IMR-90 (cell line): Measurements from ENCODE around the gene ZNF831. TPM values are rescaled to one million over a fixed set of nuclear protein-coding genes. Genes with fewer than 3 reads are reported as not detected.

ENCODE experiments used
- ATAC-seq: fragments of 200-7000 bp; cut with Tn5 transposase; 2 replicates; pipeline ENCODE4 v1.9.1; 2020; ENCODE audit warnings: low read depth, mild to moderate bottlenecking, moderate library complexity
- BruUV-seq: library from RNA; stranded (reverse); fragments of 400-500 nt; replicated peaks from 2 replicates; lab custom pipeline; 2021; lab: Mats Ljungman, UMichigan
- CTCF ChIA-PET: fragments of 300-600 bp; formaldehyde crosslinking; extraction: SDS; loops from one replicate; lab custom pipeline; 2021; ENCODE audit warnings: antibody characterized with exemption; lab: Yijun Ruan, JAX
- POLR2A ChIA-PET: fragments of 300-600 bp; sonication (Branson Sonifier 250); formaldehyde crosslinking; loops from one replicate; lab custom pipeline; 2022; ENCODE audit warnings: antibody characterized with exemption; ENCODE audit not compliant: unreplicated experiment; lab: Charles Lee
- DNase-seq: peaks from one replicate; pipeline ENCODE4 v3.0.0; 2013
- H2AFZ ChIP-seq: replicated peaks from 2 replicates; pipeline ENCODE3; 2013; ENCODE audit warnings: low read length, mild to moderate bottlenecking; ENCODE audit not compliant: poor library complexity
- H2AK5ac ChIP-seq: 2 replicates; pipeline ENCODE4 v1.6.1; 2013; ENCODE audit warnings: low read depth, low read length, inconsistent platforms
- H2AK9ac ChIP-seq: replicated peaks from 2 replicates; pipeline ENCODE3; 2013; ENCODE audit warnings: mild to moderate bottlenecking, low read depth, low read length, moderate library complexity; ENCODE audit not compliant: poor library complexity
- H2BK120ac ChIP-seq: 2 replicates; pipeline ENCODE4 v1.6.1; 2013; ENCODE audit warnings: low read depth, low read length, inconsistent platforms
- H2BK15ac ChIP-seq: 3 replicates; pipeline ENCODE4 v1.6.1; 2013; ENCODE audit warnings: low read depth, low read length, inconsistent platforms
- H2BK20ac ChIP-seq: 2 replicates; pipeline ENCODE4 v1.6.1; 2013; ENCODE audit warnings: low read depth, mild to moderate bottlenecking, inconsistent platforms, low read length, moderate library complexity
- H2BK5ac ChIP-seq: 2 replicates; pipeline ENCODE4 v1.6.1; 2013; ENCODE audit warnings: mild to moderate bottlenecking, low read depth, low read length, inconsistent platforms; ENCODE audit not compliant: poor library complexity, severe bottlenecking
- H3K14ac ChIP-seq: replicated peaks from 2 replicates; pipeline ENCODE4 v1.6.1; 2013; ENCODE audit warnings: low read depth, low read length, inconsistent platforms
- H3K18ac ChIP-seq: 2 replicates; pipeline ENCODE4 v1.6.1; 2013; ENCODE audit warnings: low read depth, low read length, control low read depth
- H3K23ac ChIP-seq: 2 replicates; pipeline ENCODE4 v1.6.1; 2013; ENCODE audit warnings: low read depth, low read length, inconsistent platforms
- H3K27ac ChIP-seq: 2 replicates; pipeline ENCODE4 v1.5.1; 2013; ENCODE audit warnings: mild to moderate bottlenecking, control low read depth, low read length; ENCODE audit not compliant: insufficient read depth
- H3K27me3 ChIP-seq: 2 replicates; pipeline ENCODE4 v1.6.1; 2013; ENCODE audit warnings: low read length; ENCODE audit not compliant: control insufficient read depth, insufficient read depth
- H3K36me3 ChIP-seq: 2 replicates; pipeline ENCODE4 v1.6.1; 2013; ENCODE audit warnings: low read length, mixed read lengths; ENCODE audit not compliant: control insufficient read depth, insufficient read depth
- H3K4ac ChIP-seq: 2 replicates; pipeline ENCODE4 v1.6.1; 2013; ENCODE audit warnings: low read depth, low read length, inconsistent platforms
- H3K4me1 ChIP-seq: 2 replicates; pipeline ENCODE4 v1.6.1; 2013; ENCODE audit warnings: low read length, mixed read lengths; ENCODE audit not compliant: control insufficient read depth, insufficient read depth
- H3K4me2 ChIP-seq: 2 replicates; pipeline ENCODE4 v1.6.1; 2013; ENCODE audit warnings: low read depth, mild to moderate bottlenecking, control low read depth, low read length, moderate library complexity
- H3K4me3 ChIP-seq: 2 replicates; pipeline ENCODE4 v1.5.1; 2013; ENCODE audit warnings: low read depth, mild to moderate bottlenecking, control low read depth, low read length, moderate library complexity; ENCODE audit not compliant: insufficient read depth
- H3K56ac ChIP-seq: 2 replicates; pipeline ENCODE4 v1.6.1; 2013; ENCODE audit warnings: low read length, inconsistent platforms; ENCODE audit not compliant: insufficient read depth; ENCODE audit errors: extremely low read depth
- H3K79me1 ChIP-seq, 2 experiments: 2 replicates each; pipeline ENCODE4 v1.6.1; 2013; ENCODE audit warnings: low read length in 2 of 2, inconsistent platforms in 1 of 2, low read depth in 1 of 2
- H3K9ac ChIP-seq: 2 replicates; pipeline ENCODE4 v1.6.1; 2013; ENCODE audit warnings: low read depth, low read length, control low read depth
- H3K9me1 ChIP-seq: 2 replicates; pipeline ENCODE4 v1.6.1; 2013; ENCODE audit warnings: low read length, inconsistent platforms; ENCODE audit not compliant: insufficient read depth
- H3K9me3 ChIP-seq: 2 replicates; pipeline ENCODE4 v1.6.1; 2013; ENCODE audit warnings: low read length; ENCODE audit not compliant: control insufficient read depth, insufficient read depth
- H4K20me1 ChIP-seq: 2 replicates; pipeline ENCODE4 v1.6.1; 2013; ENCODE audit warnings: low read length, inconsistent platforms; ENCODE audit not compliant: insufficient read depth
- H4K5ac ChIP-seq: 2 replicates; pipeline ENCODE4 v1.6.1; 2013; ENCODE audit warnings: mild to moderate bottlenecking, low read depth, low read length, control low read depth
- H4K8ac ChIP-seq, 2 experiments: 2 replicates each; pipeline ENCODE4 v1.6.1; 2013; ENCODE audit warnings: low read depth in 2 of 2, low read length in 2 of 2, control low read depth in 1 of 2, inconsistent platforms in 1 of 2
- H4K91ac ChIP-seq: 2 replicates; pipeline ENCODE4 v1.6.1; 2013; ENCODE audit warnings: low read depth, low read length, inconsistent platforms; ENCODE audit not compliant: insufficient read depth
- BHLHE40 ChIP-seq: fragments of 150-350 bp; IDR thresholded peaks from 2 replicates; pipeline ENCODE4 v1.6.1; 2016; ENCODE audit warnings: mild to moderate bottlenecking, low read depth, low read length
- CEBPB ChIP-seq: IDR thresholded peaks from 2 replicates; pipeline ENCODE4 v1.6.1; 2012; ENCODE audit warnings: low read depth, low read length, improper control_type of control experiment
- CHD1 ChIP-seq: IDR thresholded peaks from 2 replicates; pipeline ENCODE4 v1.6.1; 2012; ENCODE audit warnings: low read depth, low read length, improper control_type of control experiment
- FOS ChIP-seq: fragments of 150-350 bp; IDR thresholded peaks from 2 replicates; pipeline ENCODE4 v1.6.1; 2016; ENCODE audit warnings: low read depth, low read length
- MAFK ChIP-seq: IDR thresholded peaks from 2 replicates; pipeline ENCODE4 v1.6.1; 2012; ENCODE audit warnings: low read depth, low read length, improper control_type of control experiment
- MXI1 ChIP-seq: IDR thresholded peaks from 2 replicates; pipeline ENCODE4 v1.6.1; 2012; ENCODE audit warnings: low read depth, mild to moderate bottlenecking, low read length, moderate library complexity, borderline replicate concordance
- NFE2L2 ChIP-seq: fragments of 150-350 bp; IDR thresholded peaks from 2 replicates; pipeline ENCODE4 v1.6.1; 2016; ENCODE audit warnings: low read depth, mild to moderate bottlenecking, low read length
- POLR2A ChIP-seq: IDR thresholded peaks from 2 replicates; pipeline ENCODE4 v1.6.1; 2012; ENCODE audit warnings: mild to moderate bottlenecking, low read depth, low read length
- RAD21 ChIP-seq: IDR thresholded peaks from 2 replicates; pipeline ENCODE4 v1.6.1; 2012; ENCODE audit warnings: low read length, improper control_type of control experiment
- RCOR1 ChIP-seq: IDR thresholded peaks from 2 replicates; pipeline ENCODE4 v1.6.1; 2012; ENCODE audit warnings: mild to moderate bottlenecking, low read length, improper control_type of control experiment; ENCODE audit not compliant: insufficient replicate concordance
- RFX5 ChIP-seq: IDR thresholded peaks from 2 replicates; pipeline ENCODE4 v1.8.0; 2012; ENCODE audit warnings: low read depth, mild to moderate bottlenecking, low read length, moderate library complexity
- SMC3 ChIP-seq: fragments of 150-350 bp; IDR thresholded peaks from 2 replicates; pipeline ENCODE4 v1.6.1; 2016; ENCODE audit warnings: low read depth, mild to moderate bottlenecking, antibody characterized with exemption, low read length, moderate library complexity
- WGBS, 2 experiments: methylation state at CpG; one replicate each; pipeline versions ENCODE4 v1.1.5 to v1.1.7; 2013; ENCODE audit warnings: missing lambda C conversion rate in 2 of 2; ENCODE audit not compliant: insufficient read length in 1 of 2; ENCODE audit errors: extremely low coverage in 2 of 2; 5-methylcytosine and 5-hydroxymethylcytosine counted together
- dilution Hi-C: fragments of 300-500 bp; cut with HindIII; formaldehyde crosslinking; loops from one replicate; pipeline ENCODE4 v1.14.3; 2018; ENCODE audit warnings: low sequenced_read_pairs; ENCODE audit not compliant: unreplicated experiment
- in situ Hi-C: fragments of 300-500 bp; cut with MboI; formaldehyde crosslinking; loops from 3 replicates; pipeline ENCODE4 v1.14.3; 2019; ENCODE audit warnings: low sequenced_read_pairs, inconsistent platforms, mixed read lengths
- intact Hi-C: fragments of 100-400 bp; cut with micrococcal nuclease; formaldehyde crosslinking; loops from 2 replicates; pipeline ENCODE4 v1.10.0; 2022
- polyA plus RNA-seq, 3 experiments: library from polyadenylated mRNA; depleted of rRNA; stranded (reverse); fragments of >200 nt; gene quantifications; 2 replicates each; pipeline ENCODE4 v1.2.3, GENCODE V29; 2012; ENCODE audit warnings: low replicate concordance in 1 of 3
- total RNA-seq: library from RNA; depleted of rRNA; stranded (reverse); fragments of >200 nt; gene quantifications from 2 replicates; pipeline ENCODE4 v1.2.3, GENCODE V29; 2012
- TF ChIP-seq, protein P1 (sequence below): fragments of 150-350 bp; IDR thresholded peaks from 2 replicates; pipeline ENCODE4 v1.6.1; 2017; ENCODE audit warnings: mild to moderate bottlenecking, antibody characterized with exemption, low read length, low read depth
- TF ChIP-seq, protein P2 (sequence below): conservative IDR thresholded peaks from 2 replicates; pipeline ENCODE4 v1.5.1; 2012; ENCODE audit warnings: mild to moderate bottlenecking, low read depth, low read length, improper control_type of control experiment

ZNF831 gene
- total and polyA plus RNA-seq, 2 of the 4 experiments (the other 2 are of a cell fraction) = not detected

DNA sequence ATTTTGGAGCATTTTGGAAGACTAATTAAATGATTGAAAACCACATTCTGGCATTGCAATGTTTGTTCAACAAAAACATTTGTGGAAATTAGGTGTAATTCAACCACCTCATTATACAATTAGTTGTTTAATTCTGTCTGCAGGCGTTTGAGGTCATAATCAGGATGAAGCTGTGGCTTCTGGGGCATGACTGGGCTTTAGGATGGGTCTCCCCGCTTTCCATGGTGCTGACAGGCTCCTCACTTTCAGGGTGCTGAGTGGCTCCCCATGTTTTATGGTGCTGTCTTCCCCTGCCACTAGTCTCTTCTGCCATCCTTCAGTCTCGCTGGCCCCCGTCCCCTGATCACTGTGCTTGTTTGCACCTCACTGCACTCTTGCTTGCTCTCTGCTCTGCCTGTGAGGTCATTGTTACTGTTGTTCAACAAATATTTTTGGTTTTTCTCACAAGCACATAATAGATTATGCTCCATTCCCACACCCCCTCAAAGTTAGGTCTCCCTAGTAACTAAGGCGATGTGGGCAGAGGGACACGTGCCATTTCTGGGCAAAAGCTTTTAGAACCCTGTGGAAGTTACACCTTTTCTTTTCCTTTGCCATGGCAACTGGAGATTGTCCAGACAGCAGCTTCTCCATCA is 25.4 kb upstream of the ZNF831 start:
- Histone ChIP-seq H3K9me1 (no peaks in the 10 kb centered on the region), H3K4ac (no peak overlapping the region), H2BK120ac (no peak overlapping the region), H3K36me3 (no peaks in the 10 kb centered on the region), H2BK5ac (no peak overlapping the region), H3K18ac (no peak overlapping the region), H3K4me1 (no peaks in the 10 kb centered on the region), H3K27me3 (no peaks in the 10 kb centered on the region), H3K9me3 (no peaks in the 10 kb centered on the region), H2AFZ (no peak overlapping the region), H3K4me3 (no peak overlapping the region), H3K23ac (no peak overlapping the region), H2BK20ac (no peak overlapping the region), H3K79me1 (no peaks in the 10 kb centered on the region), H4K5ac (no peak overlapping the region), H3K56ac (no peak overlapping the region), H2AK5ac (no peak overlapping the region), H3K14ac (no peak overlapping the region), H2BK15ac (no peak overlapping the region), H4K8ac (no peak overlapping the region), H4K91ac (no peak overlapping the region), H3K27ac (no peak overlapping the region), H3K4me2 (no peak overlapping the region), H4K20me1 (no peaks in the 10 kb centered on the region), H3K9ac (no peak overlapping the region), H2AK9ac (no peak overlapping the region)
- no TSS peak for BruUV-seq
- in situ Hi-C loops = no loop called here
- no peak for ATAC-seq
- no peak for DNase-seq
- ChIA-PET CTCF (no interaction called here), POLR2A (no interaction called here)
- TF ChIP-seq POLR2A (no peak), SMC3 (no peak), NFE2L2 (no peak), RAD21 (no peak), CEBPB (no peak), MXI1 (no peak), CHD1 (no peak), RCOR1 (no peak), BHLHE40 (no peak), RFX5 (no peak), FOS (no peak), MAFK (no peak)
- TF ChIP-seq, protein P1, sequence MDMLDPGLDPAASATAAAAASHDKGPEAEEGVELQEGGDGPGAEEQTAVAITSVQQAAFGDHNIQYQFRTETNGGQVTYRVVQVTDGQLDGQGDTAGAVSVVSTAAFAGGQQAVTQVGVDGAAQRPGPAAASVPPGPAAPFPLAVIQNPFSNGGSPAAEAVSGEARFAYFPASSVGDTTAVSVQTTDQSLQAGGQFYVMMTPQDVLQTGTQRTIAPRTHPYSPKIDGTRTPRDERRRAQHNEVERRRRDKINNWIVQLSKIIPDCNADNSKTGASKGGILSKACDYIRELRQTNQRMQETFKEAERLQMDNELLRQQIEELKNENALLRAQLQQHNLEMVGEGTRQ = no peak
- TF ChIP-seq, protein P2, sequence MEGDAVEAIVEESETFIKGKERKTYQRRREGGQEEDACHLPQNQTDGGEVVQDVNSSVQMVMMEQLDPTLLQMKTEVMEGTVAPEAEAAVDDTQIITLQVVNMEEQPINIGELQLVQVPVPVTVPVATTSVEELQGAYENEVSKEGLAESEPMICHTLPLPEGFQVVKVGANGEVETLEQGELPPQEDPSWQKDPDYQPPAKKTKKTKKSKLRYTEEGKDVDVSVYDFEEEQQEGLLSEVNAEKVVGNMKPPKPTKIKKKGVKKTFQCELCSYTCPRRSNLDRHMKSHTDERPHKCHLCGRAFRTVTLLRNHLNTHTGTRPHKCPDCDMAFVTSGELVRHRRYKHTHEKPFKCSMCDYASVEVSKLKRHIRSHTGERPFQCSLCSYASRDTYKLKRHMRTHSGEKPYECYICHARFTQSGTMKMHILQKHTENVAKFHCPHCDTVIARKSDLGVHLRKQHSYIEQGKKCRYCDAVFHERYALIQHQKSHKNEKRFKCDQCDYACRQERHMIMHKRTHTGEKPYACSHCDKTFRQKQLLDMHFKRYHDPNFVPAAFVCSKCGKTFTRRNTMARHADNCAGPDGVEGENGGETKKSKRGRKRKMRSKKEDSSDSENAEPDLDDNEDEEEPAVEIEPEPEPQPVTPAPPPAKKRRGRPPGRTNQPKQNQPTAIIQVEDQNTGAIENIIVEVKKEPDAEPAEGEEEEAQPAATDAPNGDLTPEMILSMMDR = no peak
- dilution Hi-C loops = no loop called here
- 68% methylated on average over 3 of the region's 6 CpGs; no CpG with 5 or more reads in 1 of the 2 experiments for WGBS, 2 experiments
- intact Hi-C loops = no loop called here
